GM19467 (cell line): ENCODE data around the gene SUDS3.

ENCODE experiments used
- ATAC-seq: cut with Tn5 transposase; IDR thresholded peaks from one replicate; pipeline ENCODE4 v1.9.1; 2021; ENCODE audit warnings: mild to moderate bottlenecking, moderate library complexity; ENCODE audit not compliant: unreplicated experiment

Gene SUDS3

DNA sequence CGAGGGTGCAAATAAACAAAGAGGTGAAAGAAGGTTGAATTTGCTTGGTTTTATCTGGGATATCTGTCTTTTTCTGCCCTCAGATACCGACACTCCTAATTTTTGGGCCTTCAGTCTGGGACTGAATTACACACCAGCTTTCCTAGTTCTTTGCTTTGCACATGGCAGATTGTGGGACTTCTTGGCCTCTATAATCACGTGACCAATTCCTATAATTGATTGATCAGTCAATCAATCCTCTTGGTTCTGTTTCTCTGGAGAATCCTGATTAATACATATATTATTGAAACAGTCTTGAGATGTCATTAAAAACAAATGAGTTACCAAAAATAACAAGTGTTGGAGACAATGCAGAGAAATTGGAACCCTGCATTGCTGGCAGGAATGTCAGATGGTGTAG is 62.7 kb downstream of the SUDS3 start:
- ATAC-seq, result no peak

- no peak for ATAC-seq
These were observed 69.9 kb downstream of the SUDS3 start for GRCh38 chr12:118446247-118446646.

- no peak for ATAC-seq
These were observed 70.8 kb downstream of the SUDS3 start for GRCh38 chr12:118447181-118447580.

GRCh38 chr12:118448341-118448740 is 72.0 kb downstream of the SUDS3 start:
- ATAC-seq, result no peak

GRCh38 chr12:118455327-118455726 is 79.0 kb downstream of the SUDS3 start:
- ATAC-seq, result no peak

DNA sequence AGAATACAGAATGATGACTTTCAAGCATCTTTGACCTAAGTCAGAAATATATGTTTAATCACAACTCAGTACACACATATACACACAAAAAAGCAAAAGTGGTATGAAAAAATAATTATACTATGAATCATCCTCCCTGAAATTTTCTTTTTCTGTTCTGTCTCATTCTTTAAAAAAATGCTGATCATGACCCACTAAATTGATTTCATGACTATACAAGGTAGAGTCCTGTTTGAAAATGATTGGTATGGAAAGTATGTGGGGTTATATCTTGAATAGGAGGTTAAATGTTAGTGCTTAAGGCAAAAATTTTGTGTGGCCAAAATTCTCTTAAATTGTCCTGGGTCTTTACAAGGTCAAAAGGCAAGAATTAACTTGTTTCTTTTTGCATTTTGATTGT is 80.4 kb downstream of the SUDS3 start:
- no peak for ATAC-seq

GRCh38 chr12:118459110-118459509 is 82.8 kb downstream of the SUDS3 start:
- ATAC-seq, result no peak

- ATAC-seq, result no peak
These were observed 87.3 kb downstream of the SUDS3 start for GRCh38 chr12:118463677-118464076.

GRCh38 chr12:118465706-118466105 is 89.4 kb downstream of the SUDS3 start:
- ATAC-seq, result no peak
